ENCODE results near the gene RRP9.

Gene RRP9

GRCh38 chr3:51950899-51951298 is 9.2 kb upstream of the RRP9 start:
- DNase-seq (ENCODE audit: low read depth), result no peak
- Histone ChIP-seq H3K9ac (ENCODE audit: low read length) (no peak overlapping the region), H3K4me1 (ENCODE audit: control insufficient read depth, insufficient read depth, low read length) (peaks cover 8% of the 10 kb centered on the region), H3K9me3 (ENCODE audit: control insufficient read depth, low read length) (no peaks in the 10 kb centered on the region), H3K36me3 (ENCODE audit: control insufficient read depth, insufficient read depth, low read length, severe bottlenecking) (peaks cover 18% of the 10 kb centered on the region), H3K4me3 (ENCODE audit: low read length) (no peak overlapping the region), H3K27me3 (replicated peaks; ENCODE audit: control insufficient read depth, insufficient read depth, low read length) (peaks cover 4% of the 10 kb centered on the region)

GRCh38 chr3:51949121-51949520 is 7.4 kb upstream of the RRP9 start:
- Histone ChIP-seq H3K27me3 (replicated peaks; ENCODE audit: control insufficient read depth, insufficient read depth, low read length) (no peaks in the 10 kb centered on the region), H3K4me1 (ENCODE audit: control insufficient read depth, insufficient read depth, low read length) (peaks cover 8% of the 10 kb centered on the region), H3K9ac (ENCODE audit: low read length) (no peak overlapping the region), H3K36me3 (ENCODE audit: control insufficient read depth, insufficient read depth, low read length, severe bottlenecking) (peaks cover 31% of the 10 kb centered on the region), H3K9me3 (ENCODE audit: control insufficient read depth, low read length) (no peaks in the 10 kb centered on the region), H3K4me3 (ENCODE audit: low read length) (no peak overlapping the region)
- DNase-seq (ENCODE audit: low read depth), result no peak

- peaks cover 33% of the 10 kb centered on the region for H3K36me3 ChIP-seq (ENCODE audit: control insufficient read depth, insufficient read depth, low read length, severe bottlenecking)
- H3K4me1 ChIP-seq (ENCODE audit: control insufficient read depth, insufficient read depth, low read length), result peaks cover 6% of the 10 kb centered on the region
- H3K9me3 ChIP-seq (ENCODE audit: control insufficient read depth, low read length), result no peaks in the 10 kb centered on the region
- no peak for DNase-seq (ENCODE audit: low read depth)
- H3K4me3 ChIP-seq (ENCODE audit: low read length), result no peak overlapping the region
- no peak overlapping the region for H3K9ac ChIP-seq (ENCODE audit: low read length)
- no peaks in the 10 kb centered on the region for H3K27me3 ChIP-seq (replicated peaks; ENCODE audit: control insufficient read depth, insufficient read depth, low read length)
Measured at GRCh38 chr3:51948016-51948580, 6.4 kb upstream of the RRP9 start.

GRCh38 chr3:51947215-51947900 is 5.7 kb upstream of the RRP9 start:
- Histone ChIP-seq H3K27me3 (replicated peaks; ENCODE audit: control insufficient read depth, insufficient read depth, low read length) (no peaks in the 10 kb centered on the region), H3K4me1 (ENCODE audit: control insufficient read depth, insufficient read depth, low read length) (peaks cover 12% of the 10 kb centered on the region), H3K36me3 (ENCODE audit: control insufficient read depth, insufficient read depth, low read length, severe bottlenecking) (peaks cover 33% of the 10 kb centered on the region), H3K9me3 (ENCODE audit: control insufficient read depth, low read length) (no peaks in the 10 kb centered on the region), H3K9ac (ENCODE audit: low read length) (no peak overlapping the region), H3K4me3 (ENCODE audit: low read length) (no peak overlapping the region)
- no peak for DNase-seq (ENCODE audit: low read depth)

- H3K27me3 ChIP-seq (replicated peaks; ENCODE audit: control insufficient read depth, insufficient read depth, low read length), result no peaks in the 10 kb centered on the region
- H3K36me3 ChIP-seq (ENCODE audit: control insufficient read depth, insufficient read depth, low read length, severe bottlenecking), result peaks cover 33% of the 10 kb centered on the region
- H3K9ac ChIP-seq (ENCODE audit: low read length), result no peak overlapping the region
- H3K4me1 ChIP-seq (ENCODE audit: control insufficient read depth, insufficient read depth, low read length), result peaks cover 15% of the 10 kb centered on the region
- H3K9me3 ChIP-seq (ENCODE audit: control insufficient read depth, low read length), result no peaks in the 10 kb centered on the region
- H3K4me3 ChIP-seq (ENCODE audit: low read length), result no peak overlapping the region
- DNase-seq (ENCODE audit: low read depth), result no peak
Measured at GRCh38 chr3:51946796-51947195, 5.1 kb upstream of the RRP9 start.

GRCh38 chr3:51945926-51946705 is 4.4 kb upstream of the RRP9 start:
- H3K9me3 ChIP-seq (ENCODE audit: control insufficient read depth, low read length), result no peaks in the 10 kb centered on the region
- DNase-seq (ENCODE audit: low read depth), result no peak
- H3K9ac ChIP-seq (ENCODE audit: low read length), result no peak overlapping the region
- H3K4me3 ChIP-seq (ENCODE audit: low read length), result no peak overlapping the region
- H3K27me3 ChIP-seq (replicated peaks; ENCODE audit: control insufficient read depth, insufficient read depth, low read length), result no peaks in the 10 kb centered on the region
- H3K4me1 ChIP-seq (ENCODE audit: control insufficient read depth, insufficient read depth, low read length), result peaks cover 15% of the 10 kb centered on the region
- H3K36me3 ChIP-seq (ENCODE audit: control insufficient read depth, insufficient read depth, low read length, severe bottlenecking), result peaks cover 33% of the 10 kb centered on the region

GRCh38 chr3:51945031-51945840 is 3.5 kb upstream of the RRP9 start:
- no peak overlapping the region for H3K9ac ChIP-seq (ENCODE audit: low read length)
- no peaks in the 10 kb centered on the region for H3K27me3 ChIP-seq (replicated peaks; ENCODE audit: control insufficient read depth, insufficient read depth, low read length)
- H3K36me3 ChIP-seq (ENCODE audit: control insufficient read depth, insufficient read depth, low read length, severe bottlenecking), result peaks cover 33% of the 10 kb centered on the region
- H3K4me3 ChIP-seq (ENCODE audit: low read length), result no peak overlapping the region
- no peaks in the 10 kb centered on the region for H3K9me3 ChIP-seq (ENCODE audit: control insufficient read depth, low read length)
- DNase-seq (ENCODE audit: low read depth), result no peak
- peaks cover 21% of the 10 kb centered on the region for H3K4me1 ChIP-seq (ENCODE audit: control insufficient read depth, insufficient read depth, low read length)

GRCh38 chr3:51944451-51945021 is 2.8 kb upstream of the RRP9 start:
- Histone ChIP-seq H3K36me3 (ENCODE audit: control insufficient read depth, insufficient read depth, low read length, severe bottlenecking) (peaks cover 35% of the 10 kb centered on the region), H3K4me3 (ENCODE audit: low read length) (no peak overlapping the region), H3K27me3 (replicated peaks; ENCODE audit: control insufficient read depth, insufficient read depth, low read length) (no peaks in the 10 kb centered on the region), H3K9ac (ENCODE audit: low read length) (no peak overlapping the region), H3K9me3 (ENCODE audit: control insufficient read depth, low read length) (no peaks in the 10 kb centered on the region), H3K4me1 (ENCODE audit: control insufficient read depth, insufficient read depth, low read length) (peaks cover 27% of the 10 kb centered on the region)
- DNase-seq (ENCODE audit: low read depth), result no peak

- no peak for DNase-seq (ENCODE audit: low read depth)
- peaks cover 35% of the 10 kb centered on the region for H3K4me1 ChIP-seq (ENCODE audit: control insufficient read depth, insufficient read depth, low read length)
- peak overlapping the region; percentile 95 for H3K9ac ChIP-seq (ENCODE audit: low read length)
- H3K36me3 ChIP-seq (ENCODE audit: control insufficient read depth, insufficient read depth, low read length, severe bottlenecking), result peaks cover 38% of the 10 kb centered on the region
- peak overlapping the region; percentile 78 for H3K4me3 ChIP-seq (ENCODE audit: low read length)
- no peaks in the 10 kb centered on the region for H3K9me3 ChIP-seq (ENCODE audit: control insufficient read depth, low read length)
- H3K27me3 ChIP-seq (replicated peaks; ENCODE audit: control insufficient read depth, insufficient read depth, low read length), result no peaks in the 10 kb centered on the region
Measured at GRCh38 chr3:51943451-51944391, 2.0 kb upstream of the RRP9 start.

Data from adipocyte (in vitro differentiated cells).